Mucosa of descending colon (tissue), 3 donors: ENCODE results near the gene HYOU1. TPM values are rescaled to one million over a fixed set of nuclear protein-coding genes. Genes with fewer than 3 reads are reported as not detected.
A peak's percentile ranks its signal among the peaks of the same experiment; 100 is the strongest.
"Not testable (repeated sequence)": the region's sequence is repeated elsewhere in the genome, so short reads cannot be mapped to it uniquely, and the experiment has no call there.

Experiments used
- ATAC-seq: fragments of 200-7000 bp; cut with Tn5 transposase; one replicate; pipeline ENCODE4 v1.9.1; 2020; ENCODE audit warnings: mild to moderate bottlenecking, moderate library complexity
- DNase-seq, 3 donors: peaks; one replicate each; pipeline ENCODE4 v3.0.0-alpha.2; 2020
- H3K36me3 ChIP-seq: fragments of 200-600 bp; one replicate; pipeline ENCODE4 v1.8.0; 2021; ENCODE audit warnings: low read depth, mild to moderate bottlenecking
- H3K4me1 ChIP-seq: fragments of 200-600 bp; one replicate; pipeline ENCODE4 v1.8.0; 2021; ENCODE audit warnings: low read depth, mild to moderate bottlenecking
- H3K4me3 ChIP-seq: fragments of 200-600 bp; one replicate; pipeline ENCODE4 v1.8.0; 2021; ENCODE audit warnings: mild to moderate bottlenecking
- H3K9me3 ChIP-seq: fragments of 200-600 bp; one replicate; pipeline ENCODE4 v1.8.0; 2021; ENCODE audit warnings: mild to moderate bottlenecking
- CTCF ChIP-seq: fragments of 200-600 bp; IDR thresholded peaks from one replicate; pipeline ENCODE4 v1.8.0; 2022; ENCODE audit warnings: antibody characterized with exemption, mild to moderate bottlenecking
- intact Hi-C, 2 donors: fragments of 100-400 bp; cut with DNase I in 1 of 2; cut with micrococcal nuclease in 1 of 2; formaldehyde crosslinking; loops; one replicate each; pipeline versions ENCODE4 v1.11.0 to v1.11.1; 2022; cut with DNase I, micrococcal nuclease
- long read RNA-seq, 2 donors: library from polyadenylated mRNA; unstranded; transcript quantifications; one replicate each; pipeline ENCODE4 v2.0.0, GENCODE V29; 2019 to 2021
- total RNA-seq, 3 donors: library from RNA; stranded (reverse); fragmentation: NEBNext Ultra II Directional in 2 of 3; extraction: Animal tissue kit (Norgen Biotek cat#: 25700) in 2 of 3; gene quantifications; one replicate each; pipeline versions ENCODE4 v1.2.1 to v1.2.4, GENCODE V29; 2021 to 2023
- donor health status: DM: no; HTN: no; CAD: no; lungs with moderate emphysema.
- donor health status: DM: no; HTN: no; CAD: no.
- donor health status: DM: no; HTN: yes; CAD: no.

Gene HYOU1
- total RNA-seq: 100 to 1,000 TPM in 2 of 3 donors, 10 to 100 TPM in 1; 82.0 to 119 (median 101) TPM
- long read RNA-seq, donor 1, full-length matches to known transcripts: 10 of 41 reads
- long read RNA-seq, donor 1, partial matches to known transcripts: 15 of 41 reads
- long read RNA-seq, donor 1, other reads (novel, unspliced or antisense): 16 of 41 reads
- long read RNA-seq, donor 2, full-length matches to known transcripts: 1 of 13 reads
- long read RNA-seq, donor 2, partial matches to known transcripts: 3 of 13 reads
- long read RNA-seq, donor 2, other reads (novel, unspliced or antisense): 9 of 13 reads

- peak within 1 kb of the TSS; percentile 87 for H3K4me3 ChIP-seq
- DNase-seq (peak; percentile 99 to 100 (median 99)), ATAC-seq (peak; percentile 96)
- intact Hi-C loops: no loop called here
- no peaks in the 10 kb centered on the region for H3K36me3 ChIP-seq
- H3K4me1 ChIP-seq: peaks cover 16% of the 10 kb centered on the region
- TF ChIP-seq CTCF: no peak
- H3K9me3 ChIP-seq: no peaks in the 10 kb centered on the region
Observed at GRCh38 chr11:119057000-119057769, at the start of gene HYOU1. Gene HYOU1, minus strand, starts transcription at chr11:119057205. Its CDS starts 1,045 bp downstream, at chr11:119056160.

- TF ChIP-seq CTCF: no peak
- DNase-seq (no peak), ATAC-seq (no peak)
- Histone ChIP-seq H3K4me1 (peaks cover 30% of the 10 kb centered on the region), H3K9me3 (no peaks in the 10 kb centered on the region), H3K4me3 (no peak overlapping the region), H3K36me3 (no peaks in the 10 kb centered on the region)
- intact Hi-C loops: no loop called here
Observed at GRCh38 chr11:119103793-119104192, 46.8 kb upstream of the HYOU1 start.

GRCh38 chr11:119103161-119103664 lies 46.2 kb upstream of the HYOU1 start:
- H3K9me3 ChIP-seq, H3K4me3 ChIP-seq, H3K36me3 ChIP-seq, intact Hi-C loops, ATAC-seq: not testable (repeated sequence)
- H3K4me1 ChIP-seq: peaks cover 24% of the 10 kb centered on the region
- DNase-seq: peak in 1 of 3 donors; percentile 36

- intact Hi-C loops: no loop called here
Observed at GRCh38 chr11:119101759-119102423, 44.9 kb upstream of the HYOU1 start, which contains the start of gene DPAGT1. Gene DPAGT1, minus strand, starts transcription at chr11:119101853. Its CDS starts 198 bp downstream, at chr11:119101655.

GRCh38 chr11:119100994-119101758 lies 44.2 kb upstream of the HYOU1 start:
- H3K9me3 ChIP-seq: no peaks in the 10 kb centered on the region
- H3K4me1 ChIP-seq: peaks cover 22% of the 10 kb centered on the region
- DNase-seq (peak in 1 of 3 donors; percentile 78), ATAC-seq (peak; percentile 23)
- H3K36me3 ChIP-seq: no peaks in the 10 kb centered on the region
- intact Hi-C loops: no loop called here
- no peak for TF ChIP-seq CTCF
- H3K4me3 ChIP-seq: peak overlapping the region; percentile 78

More at GRCh38 chr11:119101759-119102423, 44.9 kb upstream of the HYOU1 start, which contains the start of gene DPAGT1:
- no peaks in the 10 kb centered on the region for H3K9me3 ChIP-seq
- peak within 1 kb of the TSS; percentile 78 for H3K4me3 ChIP-seq
- DNase-seq: peak; percentile 88 to 94 (median 90)
- no peaks in the 10 kb centered on the region for H3K36me3 ChIP-seq
- peak; percentile 90 for ATAC-seq
- no peak for TF ChIP-seq CTCF
- peaks cover 22% of the 10 kb centered on the region for H3K4me1 ChIP-seq
